ENCODE measurements around the gene HIVEP1. TPM values are rescaled to one million over a fixed set of nuclear protein-coding genes. Genes with fewer than 3 reads are reported as not detected.

HIVEP1 gene
- total and polyA plus RNA-seq, 2 of the 13 experiments (the other 11 are each of a cell fraction or from before 2014, with no cell fraction given), result 7.4 to 9.9 TPM

GRCh38 chr6:12010635-12011275, 1.4 kb upstream of the HIVEP1 start (continued):
- TF ChIP-seq, protein P1, sequence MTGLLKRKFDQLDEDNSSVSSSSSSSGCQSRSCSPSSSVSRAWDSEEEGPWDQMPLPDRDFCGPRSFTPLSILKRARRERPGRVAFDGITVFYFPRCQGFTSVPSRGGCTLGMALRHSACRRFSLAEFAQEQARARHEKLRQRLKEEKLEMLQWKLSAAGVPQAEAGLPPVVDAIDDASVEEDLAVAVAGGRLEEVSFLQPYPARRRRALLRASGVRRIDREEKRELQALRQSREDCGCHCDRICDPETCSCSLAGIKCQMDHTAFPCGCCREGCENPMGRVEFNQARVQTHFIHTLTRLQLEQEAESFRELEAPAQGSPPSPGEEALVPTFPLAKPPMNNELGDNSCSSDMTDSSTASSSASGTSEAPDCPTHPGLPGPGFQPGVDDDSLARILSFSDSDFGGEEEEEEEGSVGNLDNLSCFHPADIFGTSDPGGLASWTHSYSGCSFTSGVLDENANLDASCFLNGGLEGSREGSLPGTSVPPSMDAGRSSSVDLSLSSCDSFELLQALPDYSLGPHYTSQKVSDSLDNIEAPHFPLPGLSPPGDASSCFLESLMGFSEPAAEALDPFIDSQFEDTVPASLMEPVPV (CRISPR knock-in tag; IDR thresholded peaks at IDR 0.05), result no peak
- TF ChIP-seq ZNF430 (CRISPR knock-in tag; IDR thresholded peaks at IDR 0.05), result no peak
- TF ChIP-seq KLF6 (CRISPR knock-in tag; IDR thresholded peaks at IDR 0.05), result 0 out of 2 replicates have a peak, but pooled peaks have one; percentile 17
- TF ChIP-seq, protein P2, sequence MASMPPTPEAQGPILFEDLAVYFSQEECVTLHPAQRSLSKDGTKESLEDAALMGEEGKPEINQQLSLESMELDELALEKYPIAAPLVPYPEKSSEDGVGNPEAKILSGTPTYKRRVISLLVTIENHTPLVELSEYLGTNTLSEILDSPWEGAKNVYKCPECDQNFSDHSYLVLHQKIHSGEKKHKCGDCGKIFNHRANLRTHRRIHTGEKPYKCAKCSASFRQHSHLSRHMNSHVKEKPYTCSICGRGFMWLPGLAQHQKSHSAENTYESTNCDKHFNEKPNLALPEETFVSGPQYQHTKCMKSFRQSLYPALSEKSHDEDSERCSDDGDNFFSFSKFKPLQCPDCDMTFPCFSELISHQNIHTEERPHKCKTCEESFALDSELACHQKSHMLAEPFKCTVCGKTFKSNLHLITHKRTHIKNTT (CRISPR knock-in tag; IDR thresholded peaks at IDR 0.05), result no peak
- TF ChIP-seq IKZF4 (CRISPR knock-in tag; IDR thresholded peaks at IDR 0.05; ENCODE audit: borderline replicate concordance, low read depth, not compliant biosample characterization), result no peak
- no peak for TF ChIP-seq ZNF883 (CRISPR knock-in tag; IDR thresholded peaks at IDR 0.05; ENCODE audit: not compliant biosample characterization)
- no peak for TF ChIP-seq TEAD3 (CRISPR knock-in tag; optimal IDR thresholded peaks at IDR 0.05; ENCODE audit: borderline replicate concordance)
- 0 out of 2 replicates have a peak, but pooled peaks have one; percentile 12 for TF ChIP-seq PRDM10 (CRISPR knock-in tag; IDR thresholded peaks at IDR 0.05; ENCODE audit: low read depth)
- TF ChIP-seq ZKSCAN5 (CRISPR knock-in tag; IDR thresholded peaks at IDR 0.05), result no peak
- TF ChIP-seq MAFF (IDR thresholded peaks at IDR 0.05; ENCODE audit: low read depth, low read length), result no peak
- TF ChIP-seq ZNF136 (CRISPR knock-in tag; IDR thresholded peaks at IDR 0.05; ENCODE audit: low read depth), result 0 out of 2 replicates have a peak, but pooled peaks have one; percentile 44
- TF ChIP-seq SIN3B (IDR thresholded peaks at IDR 0.05; ENCODE audit: low read length), result no peak
- no peak for TF ChIP-seq SALL2 (CRISPR knock-in tag; IDR thresholded peaks at IDR 0.05)
- TF ChIP-seq, protein P3, sequence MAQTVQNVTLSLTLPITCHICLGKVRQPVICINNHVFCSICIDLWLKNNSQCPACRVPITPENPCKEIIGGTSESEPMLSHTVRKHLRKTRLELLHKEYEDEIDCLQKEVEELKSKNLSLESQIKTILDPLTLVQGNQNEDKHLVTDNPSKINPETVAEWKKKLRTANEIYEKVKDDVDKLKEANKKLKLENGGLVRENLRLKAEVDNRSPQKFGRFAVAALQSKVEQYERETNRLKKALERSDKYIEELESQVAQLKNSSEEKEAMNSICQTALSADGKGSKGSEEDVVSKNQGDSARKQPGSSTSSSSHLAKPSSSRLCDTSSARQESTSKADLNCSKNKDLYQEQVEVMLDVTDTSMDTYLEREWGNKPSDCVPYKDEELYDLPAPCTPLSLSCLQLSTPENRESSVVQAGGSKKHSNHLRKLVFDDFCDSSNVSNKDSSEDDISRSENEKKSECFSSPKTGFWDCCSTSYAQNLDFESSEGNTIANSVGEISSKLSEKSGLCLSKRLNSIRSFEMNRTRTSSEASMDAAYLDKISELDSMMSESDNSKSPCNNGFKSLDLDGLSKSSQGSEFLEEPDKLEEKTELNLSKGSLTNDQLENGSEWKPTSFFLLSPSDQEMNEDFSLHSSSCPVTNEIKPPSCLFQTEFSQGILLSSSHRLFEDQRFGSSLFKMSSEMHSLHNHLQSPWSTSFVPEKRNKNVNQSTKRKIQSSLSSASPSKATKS (CRISPR knock-in tag; IDR thresholded peaks at IDR 0.05), result no peak
- TF ChIP-seq ZIK1 (CRISPR knock-in tag; IDR thresholded peaks at IDR 0.05; ENCODE audit: borderline replicate concordance, low read depth), result no peak
- TF ChIP-seq HDAC2 (CRISPR knock-in tag; IDR thresholded peaks at IDR 0.05), result no peak
- TF ChIP-seq ZFY (CRISPR knock-in tag; IDR thresholded peaks at IDR 0.05), result 0 out of 2 replicates have a peak, but pooled peaks have one; percentile 30
- peak; percentile 40; the same call in 1 of the 2 replicates for TF ChIP-seq ZNF772 (CRISPR knock-in tag; IDR thresholded peaks at IDR 0.05)
- TF ChIP-seq MIXL1 (CRISPR knock-in tag; IDR thresholded peaks at IDR 0.05), result peak; percentile 44; the same call in 1 of the 2 replicates
- no peak for TF ChIP-seq TRIM24 (CRISPR knock-in tag; IDR thresholded peaks at IDR 0.05)
- TF ChIP-seq TEF (CRISPR knock-in tag; IDR thresholded peaks at IDR 0.05), result no peak

All from HepG2 (cell line).